Subcutaneous abdominal adipose tissue (tissue), 5 donors: ENCODE results near the gene ACSM2A.
"Not testable (repeated sequence)": the region's sequence is repeated elsewhere in the genome, so short reads cannot be mapped to it uniquely, and the experiment has no call there.

Experiments
- H3K27ac ChIP-seq: one replicate; pipeline ENCODE4 v1.7.0; 2013; ENCODE audit warnings: low read depth, mild to moderate bottlenecking, inconsistent platforms, low read length, moderate library complexity
- H3K27me3 ChIP-seq, 5 donors: one replicate each; pipeline ENCODE4 v1.7.0; 2013; ENCODE audit warnings: low read length in 5 of 5, inconsistent platforms in 1 of 5; ENCODE audit not compliant: control insufficient read depth in 5 of 5, insufficient read depth in 4 of 5
- H3K36me3 ChIP-seq, 5 donors: one replicate each; pipeline ENCODE4 v1.7.0; 2013; ENCODE audit warnings: low read length in 5 of 5; ENCODE audit not compliant: control insufficient read depth in 5 of 5, insufficient read depth in 5 of 5
- H3K4me1 ChIP-seq, 5 donors: one replicate each; pipeline ENCODE4 v1.7.0; 2013; ENCODE audit warnings: low read length in 5 of 5, mild to moderate bottlenecking in 3 of 5, moderate library complexity in 1 of 5; ENCODE audit not compliant: control insufficient read depth in 5 of 5, insufficient read depth in 5 of 5
- H3K4me3 ChIP-seq, 5 donors: one replicate each; pipeline ENCODE4 v1.7.0; 2013; ENCODE audit warnings: low read length in 5 of 5, low read depth in 1 of 5
- H3K9ac ChIP-seq, 5 donors: one replicate each; pipeline ENCODE4 v1.7.0; 2013; ENCODE audit warnings: low read length in 5 of 5, mild to moderate bottlenecking in 4 of 5, moderate library complexity in 3 of 5
- H3K9me3 ChIP-seq, 5 donors: one replicate each; pipeline ENCODE4 v1.7.0; 2013; ENCODE audit warnings: low read length in 5 of 5; ENCODE audit not compliant: control insufficient read depth in 5 of 5
- donor health status: healthy.
- donor health status: healthy.
- donor health status: healthy.
- donor health status: healthy.
- donor health status: healthy.

Gene ACSM2A

DNA sequence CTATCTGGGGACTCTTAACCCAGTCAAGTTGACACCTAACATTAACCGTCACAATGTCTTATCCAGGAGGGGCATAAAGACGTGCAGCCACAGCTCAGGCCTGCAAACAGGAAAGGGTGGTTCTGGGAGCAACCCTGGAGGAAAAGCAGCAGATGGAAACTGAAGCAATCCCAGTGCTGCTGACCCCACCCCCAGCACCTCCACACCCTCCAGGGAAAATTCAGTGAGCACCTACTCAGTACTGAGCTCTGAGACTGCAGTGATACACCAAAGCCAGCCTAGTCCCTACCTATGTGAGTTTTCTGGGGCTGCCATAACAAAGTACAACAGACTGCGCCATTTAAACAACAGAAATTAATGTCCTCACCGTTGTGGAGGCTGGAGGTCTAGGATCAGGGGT, 9.5 kb upstream of the ACSM2A start:
- H3K9me3 ChIP-seq, H3K27me3 ChIP-seq, H3K36me3 ChIP-seq, H3K9ac ChIP-seq, H3K4me3 ChIP-seq, H3K27ac ChIP-seq: not testable (repeated sequence)
- H3K4me1 ChIP-seq, result peaks cover 0 to 16% (median 15%) of the 10 kb centered on the region in 5 donors

DNA sequence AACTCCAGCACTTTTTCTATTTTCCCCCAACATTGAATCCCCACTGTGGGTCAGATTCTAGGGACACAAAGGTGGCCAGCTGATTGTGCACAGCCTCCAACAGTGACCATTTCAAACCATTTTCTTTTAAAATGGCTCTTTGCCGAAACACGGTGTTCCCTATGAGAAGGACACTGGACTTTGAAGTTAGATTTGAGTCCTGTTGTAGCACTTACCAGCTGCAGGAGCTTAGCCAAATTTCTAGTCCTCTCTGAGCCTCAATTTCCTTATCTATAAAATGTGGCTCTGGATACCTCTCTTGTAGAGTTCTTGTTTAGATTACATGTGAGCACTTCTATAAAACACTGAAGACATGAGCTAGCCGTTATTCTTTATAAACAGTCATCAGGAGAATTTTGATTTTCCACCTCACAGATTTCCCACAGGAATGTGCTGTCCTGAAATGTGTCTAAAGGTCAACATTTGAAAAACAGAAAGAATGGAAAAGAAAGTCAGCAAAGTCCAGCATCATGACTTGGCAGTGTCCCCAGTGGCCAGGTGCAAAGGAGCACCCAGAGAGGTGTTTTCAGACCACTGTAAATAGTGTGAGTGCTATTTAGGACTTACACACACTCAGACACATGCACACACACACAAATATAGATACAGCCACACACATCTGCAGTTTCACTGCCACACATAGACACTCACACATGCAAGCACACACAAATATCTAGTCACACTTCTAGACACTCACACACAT, 4.5 kb upstream of the ACSM2A start:
- H3K9me3 ChIP-seq, H3K9ac ChIP-seq, H3K4me3 ChIP-seq, H3K27ac ChIP-seq, H3K4me1 ChIP-seq, H3K36me3 ChIP-seq, H3K27me3 ChIP-seq: not testable (repeated sequence)

DNA sequence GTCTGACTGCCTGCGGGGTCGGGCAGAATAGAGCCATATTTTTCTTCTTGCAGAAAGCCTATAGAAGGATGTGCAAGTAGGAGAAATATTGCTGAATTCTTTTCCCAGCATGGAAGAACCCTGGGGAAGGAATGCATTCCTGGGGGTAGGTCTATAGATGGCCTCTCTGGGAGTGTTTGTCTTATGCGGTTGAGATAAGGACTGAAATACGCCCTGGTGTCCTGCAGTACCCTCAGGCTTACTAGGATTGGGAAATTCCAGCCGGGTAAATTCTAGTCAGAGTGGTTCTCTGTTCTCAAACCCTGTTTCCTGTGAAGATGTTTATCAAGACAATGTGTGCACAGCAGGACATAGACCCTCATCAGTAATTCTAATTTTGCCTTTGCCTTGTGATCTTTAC, 2.3 kb downstream of the ACSM2A start:
- H3K36me3 ChIP-seq, H3K4me3 ChIP-seq, H3K9ac ChIP-seq, H3K27me3 ChIP-seq, H3K4me1 ChIP-seq, H3K9me3 ChIP-seq, H3K27ac ChIP-seq: not testable (repeated sequence)

DNA sequence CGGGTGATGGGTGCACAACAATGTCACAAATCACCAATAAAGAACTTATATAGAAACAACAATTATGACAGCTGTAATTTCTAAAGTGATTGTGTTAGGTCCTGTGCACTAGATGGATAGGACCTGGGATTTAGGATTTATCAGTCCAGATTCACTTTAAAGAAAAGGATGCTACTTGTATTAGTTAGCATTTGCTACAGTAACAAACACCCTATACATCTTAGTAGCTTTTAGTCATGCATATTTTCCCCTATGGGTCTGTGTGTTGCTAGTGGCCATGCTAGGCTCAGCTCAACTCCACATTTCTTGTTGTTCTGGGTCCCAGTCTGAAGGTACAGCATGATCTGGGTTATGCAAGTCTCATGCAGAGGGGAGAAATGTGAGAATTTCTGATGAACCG, 7.9 kb downstream of the ACSM2A start:
- H3K4me1 ChIP-seq, H3K9me3 ChIP-seq, H3K27ac ChIP-seq, H3K36me3 ChIP-seq, H3K9ac ChIP-seq, H3K27me3 ChIP-seq, H3K4me3 ChIP-seq: not testable (repeated sequence)

DNA sequence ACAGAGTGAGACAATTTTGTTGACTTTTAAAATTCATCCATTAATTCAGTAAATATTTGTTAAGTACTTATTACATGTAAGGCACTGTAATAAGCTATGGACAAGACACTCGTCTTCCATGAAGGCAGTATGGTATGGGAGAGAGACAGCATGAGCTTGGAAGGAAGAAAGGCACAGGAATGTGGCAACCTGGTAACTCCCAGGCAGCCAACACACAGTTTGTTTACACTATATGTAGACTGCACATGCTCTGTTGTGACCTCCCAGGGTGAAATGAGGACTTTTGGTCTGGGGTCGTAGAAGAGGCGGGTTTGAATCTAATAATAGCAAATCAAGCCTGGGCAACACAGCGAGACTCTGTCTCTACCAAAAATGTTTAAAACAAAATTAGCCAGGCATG, 9.0 kb downstream of the ACSM2A start:
- H3K4me1 ChIP-seq, H3K4me3 ChIP-seq, H3K36me3 ChIP-seq, H3K27ac ChIP-seq, H3K27me3 ChIP-seq, H3K9ac ChIP-seq, H3K9me3 ChIP-seq: not testable (repeated sequence)

DNA sequence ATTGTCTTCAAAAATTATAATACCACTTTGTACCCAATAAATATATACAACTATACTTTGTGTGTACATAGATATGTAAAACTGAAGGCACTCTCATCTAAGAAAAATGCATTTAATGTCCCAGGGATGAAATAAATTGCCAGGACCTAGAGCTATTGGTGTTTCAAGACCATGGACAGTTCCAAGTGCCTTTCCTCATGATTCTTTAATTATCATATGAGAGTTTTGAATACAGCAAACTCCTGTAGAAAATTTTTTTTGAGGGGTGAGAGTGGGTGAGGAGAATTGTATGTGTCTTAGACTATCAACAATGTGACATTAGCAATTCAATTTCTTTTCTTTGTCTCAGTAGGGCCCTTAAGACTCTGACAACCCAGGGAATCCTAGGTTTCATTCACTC, 17.6 kb downstream of the ACSM2A start:
- H3K27me3 ChIP-seq, H3K27ac ChIP-seq, H3K4me1 ChIP-seq, H3K4me3 ChIP-seq, H3K9me3 ChIP-seq, H3K9ac ChIP-seq, H3K36me3 ChIP-seq: not testable (repeated sequence)

DNA sequence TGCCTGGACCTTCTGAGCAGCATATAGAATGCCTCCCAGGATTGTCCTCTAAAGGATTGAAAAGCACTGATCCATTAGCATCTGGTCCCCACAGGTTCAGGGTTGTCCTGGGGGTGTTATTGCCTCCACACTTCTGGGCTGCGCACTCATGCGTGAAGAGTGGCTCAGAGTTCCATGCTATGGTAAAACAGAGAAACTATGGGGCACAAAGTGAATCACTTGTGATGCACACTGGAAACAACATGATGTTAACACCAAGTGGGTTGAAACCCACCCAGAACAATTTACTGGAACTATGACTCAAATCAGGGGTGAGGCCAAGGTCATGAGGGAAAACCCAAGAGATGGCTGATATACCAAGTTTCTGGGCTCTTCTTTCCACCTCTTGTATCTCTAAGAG, 18.6 kb downstream of the ACSM2A start:
- H3K9me3 ChIP-seq, H3K27me3 ChIP-seq, H3K36me3 ChIP-seq, H3K9ac ChIP-seq, H3K4me1 ChIP-seq, H3K4me3 ChIP-seq, H3K27ac ChIP-seq: not testable (repeated sequence)

DNA sequence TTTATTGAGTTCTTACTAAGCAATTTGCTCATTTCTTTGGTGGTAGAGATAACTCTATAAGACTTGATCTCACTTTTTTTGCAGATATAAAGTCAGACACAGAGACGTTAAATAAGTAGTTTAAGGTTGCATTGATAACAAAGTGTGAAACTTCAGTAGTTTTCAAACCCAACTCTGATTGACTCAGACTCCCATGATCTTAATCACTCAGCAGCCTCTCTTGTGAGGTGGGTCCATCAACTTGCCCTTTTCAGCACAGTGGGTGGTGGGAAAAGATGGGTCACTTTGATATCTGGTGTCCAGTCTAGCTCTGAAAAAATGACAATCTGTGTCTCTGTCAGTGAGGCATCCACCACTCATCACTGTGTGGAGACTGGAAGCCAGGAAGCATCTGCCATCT, 19.4 kb downstream of the ACSM2A start:
- H3K9ac ChIP-seq, H3K4me3 ChIP-seq, H3K36me3 ChIP-seq, H3K4me1 ChIP-seq, H3K27me3 ChIP-seq, H3K27ac ChIP-seq, H3K9me3 ChIP-seq: not testable (repeated sequence)

DNA sequence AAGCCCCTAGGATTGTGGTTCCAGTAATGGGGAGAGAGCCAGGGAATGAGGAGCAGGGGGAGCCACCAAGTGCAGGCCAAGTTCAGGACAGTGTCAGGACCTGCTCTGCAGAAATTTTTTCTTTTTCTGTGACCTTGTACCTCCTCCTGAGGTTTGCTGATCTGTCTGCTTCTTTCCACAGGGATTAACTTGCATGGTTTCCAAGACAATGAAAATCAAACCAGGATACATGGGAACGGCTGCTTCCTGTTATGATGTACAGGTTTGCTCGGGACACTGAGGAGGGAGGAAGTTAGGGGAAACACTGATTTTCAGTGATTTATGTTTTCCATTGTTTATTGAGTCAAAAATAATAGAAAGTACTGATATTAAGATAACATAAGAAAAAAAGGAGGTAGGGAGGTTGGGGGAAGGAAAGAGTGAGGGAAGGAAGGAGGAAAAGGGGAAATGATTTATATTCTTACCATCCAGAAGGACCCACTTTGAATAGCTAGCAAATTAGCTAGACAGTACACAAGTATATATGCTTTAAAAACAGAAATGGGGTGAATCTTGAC, 25.9 kb downstream of the ACSM2A start:
- not testable (repeated sequence) for H3K4me1 ChIP-seq, H3K27me3 ChIP-seq, H3K4me3 ChIP-seq, H3K9me3 ChIP-seq, H3K27ac ChIP-seq, H3K36me3 ChIP-seq, H3K9ac ChIP-seq

DNA sequence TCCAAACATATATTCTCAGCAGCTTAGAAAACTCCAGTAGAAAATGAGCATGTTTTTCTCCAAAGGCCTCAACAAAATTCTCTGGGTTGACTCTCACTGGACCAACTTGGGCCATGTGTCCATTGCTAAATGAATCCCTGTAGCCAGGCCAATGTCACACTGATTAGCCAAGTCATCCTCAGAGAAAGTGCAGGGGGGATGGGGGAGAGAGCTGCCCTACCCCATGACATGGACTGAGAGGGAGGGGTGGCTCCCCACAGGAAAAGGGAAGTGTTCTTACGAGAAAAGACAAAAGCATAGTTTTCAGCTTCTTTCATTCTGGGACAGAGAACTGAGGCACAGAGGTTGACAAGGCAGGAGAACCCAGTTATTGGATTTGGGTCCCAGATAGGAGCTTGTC, 32.7 kb downstream of the ACSM2A start:
- not testable (repeated sequence) for H3K4me3 ChIP-seq, H3K9ac ChIP-seq, H3K4me1 ChIP-seq, H3K36me3 ChIP-seq, H3K27me3 ChIP-seq, H3K27ac ChIP-seq, H3K9me3 ChIP-seq

DNA sequence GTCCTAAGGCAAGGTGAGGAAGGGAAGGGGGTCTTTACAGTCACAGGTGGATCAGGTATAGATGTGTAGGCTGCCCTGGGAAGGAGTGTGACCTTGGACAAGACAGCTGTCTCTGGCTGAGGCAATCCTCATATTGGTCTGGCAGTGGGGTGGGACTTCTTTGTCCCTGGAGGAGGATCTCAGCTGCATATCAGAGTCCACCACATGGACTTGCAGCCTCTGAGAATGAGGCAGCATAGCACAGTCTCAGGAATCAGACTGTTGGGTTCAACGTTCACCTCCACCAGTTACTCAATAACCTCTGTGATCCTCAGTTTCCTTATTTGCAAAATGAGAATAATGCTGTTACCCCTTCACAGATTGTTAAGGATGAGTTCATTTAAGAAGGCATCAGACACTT, 33.4 kb downstream of the ACSM2A start:
- Histone ChIP-seq H3K9me3 (no peaks in the 10 kb centered on the region), H3K27me3 (no peaks in the 10 kb centered on the region), H3K9ac (no peak overlapping the region), H3K4me3 (no peak overlapping the region), H3K27ac (no peak overlapping the region), H3K36me3 (no peaks in the 10 kb centered on the region), H3K4me1 (no peaks in the 10 kb centered on the region)
